ENCODE results near the gene FHAD1.

FHAD1 gene

DNA sequence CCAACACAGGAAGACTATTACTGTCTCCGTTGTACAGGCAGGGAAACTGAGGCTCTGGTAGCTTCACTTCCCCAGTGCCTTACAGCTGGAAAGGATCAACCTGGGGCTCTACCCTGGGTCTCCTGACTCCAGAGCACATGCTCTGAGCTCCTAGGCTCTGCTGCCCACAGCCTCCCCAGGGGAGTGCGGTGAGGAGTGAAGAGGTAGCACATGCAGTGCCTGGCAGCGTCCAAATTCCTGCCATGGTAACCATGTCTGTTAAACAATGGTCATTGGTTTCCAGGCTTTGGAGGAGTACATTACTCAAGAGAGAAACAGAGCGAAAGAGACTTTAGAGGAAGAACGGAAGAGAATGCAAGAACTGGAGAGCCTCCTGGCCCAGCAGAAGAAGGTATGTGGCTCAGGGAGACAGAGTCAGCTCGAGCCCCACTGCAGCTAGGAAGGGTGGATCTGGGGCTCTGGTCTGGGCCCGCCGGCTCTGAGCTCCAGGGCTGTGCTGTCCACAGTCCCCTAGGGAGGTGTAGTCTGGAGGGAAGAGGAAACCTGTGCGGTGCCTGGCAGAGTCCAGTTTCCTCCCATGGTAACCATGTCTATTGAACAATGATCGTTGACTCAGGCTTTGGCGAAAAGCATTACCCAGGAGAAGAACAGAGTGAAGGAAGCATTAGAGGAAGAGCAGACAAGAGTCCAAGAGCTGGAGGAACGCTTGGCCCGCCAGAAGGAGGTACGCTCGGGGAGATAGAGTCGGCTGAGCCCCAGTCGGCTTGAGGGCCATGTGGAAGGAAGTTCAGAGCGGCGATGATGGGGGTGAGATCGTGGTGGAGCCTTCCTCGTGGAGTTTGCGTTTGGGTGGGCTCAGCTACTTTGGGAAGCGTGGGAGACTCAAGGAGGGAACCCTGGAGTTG, 98.0 kb downstream of the FHAD1 start:
- POLR2A ChIA-PET = no interaction called here
- TF ChIP-seq, protein P1, sequence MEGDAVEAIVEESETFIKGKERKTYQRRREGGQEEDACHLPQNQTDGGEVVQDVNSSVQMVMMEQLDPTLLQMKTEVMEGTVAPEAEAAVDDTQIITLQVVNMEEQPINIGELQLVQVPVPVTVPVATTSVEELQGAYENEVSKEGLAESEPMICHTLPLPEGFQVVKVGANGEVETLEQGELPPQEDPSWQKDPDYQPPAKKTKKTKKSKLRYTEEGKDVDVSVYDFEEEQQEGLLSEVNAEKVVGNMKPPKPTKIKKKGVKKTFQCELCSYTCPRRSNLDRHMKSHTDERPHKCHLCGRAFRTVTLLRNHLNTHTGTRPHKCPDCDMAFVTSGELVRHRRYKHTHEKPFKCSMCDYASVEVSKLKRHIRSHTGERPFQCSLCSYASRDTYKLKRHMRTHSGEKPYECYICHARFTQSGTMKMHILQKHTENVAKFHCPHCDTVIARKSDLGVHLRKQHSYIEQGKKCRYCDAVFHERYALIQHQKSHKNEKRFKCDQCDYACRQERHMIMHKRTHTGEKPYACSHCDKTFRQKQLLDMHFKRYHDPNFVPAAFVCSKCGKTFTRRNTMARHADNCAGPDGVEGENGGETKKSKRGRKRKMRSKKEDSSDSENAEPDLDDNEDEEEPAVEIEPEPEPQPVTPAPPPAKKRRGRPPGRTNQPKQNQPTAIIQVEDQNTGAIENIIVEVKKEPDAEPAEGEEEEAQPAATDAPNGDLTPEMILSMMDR (IDR thresholded peaks at IDR 0.05; ENCODE audit: control extremely low read depth, extremely low read depth, low read depth, missing control alignments) = no peak
- CTCF ChIA-PET = interaction anchor here (0.7 kb wide), 1 partner anchor 22 kb away, joined by 3 read pairs; no protein-coding TSS in a partner anchor
- no peak for DNase-seq (ENCODE audit: extremely low spot score)

DNA sequence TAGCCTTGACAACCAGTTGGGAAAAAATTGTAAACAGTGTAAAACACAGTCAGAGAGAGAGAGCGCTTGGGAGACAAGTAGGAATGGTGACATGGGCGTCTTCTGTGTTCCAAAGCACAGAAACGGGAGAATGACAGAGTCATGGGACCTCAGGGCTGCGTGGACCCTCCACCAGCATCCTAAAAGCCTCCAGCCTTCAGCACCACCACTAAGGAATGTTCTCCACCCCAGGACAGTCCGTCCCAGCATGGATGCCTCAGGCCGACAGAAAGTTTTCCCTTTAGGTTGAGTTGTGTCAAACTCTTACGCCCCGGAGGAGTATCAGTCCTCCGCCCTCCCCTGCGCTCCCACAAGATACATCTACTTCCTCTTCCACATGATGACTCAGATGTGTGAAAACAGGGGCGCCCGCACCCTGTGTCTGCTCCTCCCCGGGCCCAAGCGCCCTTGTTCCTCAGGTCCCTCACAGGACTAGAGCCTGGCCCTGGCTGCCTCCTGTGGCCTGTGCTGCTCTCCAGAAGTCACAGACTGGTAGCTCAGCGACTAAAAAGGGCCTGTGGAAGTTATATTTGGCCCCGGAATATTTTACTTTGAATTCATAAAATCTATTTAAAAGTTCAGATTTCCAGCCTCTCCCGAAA, 98.8 kb downstream of the FHAD1 start:
- ChIA-PET CTCF (no interaction called here), POLR2A (no interaction called here)
- peak; percentile 77 for DNase-seq (ENCODE audit: extremely low spot score)
- TF ChIP-seq, protein P1 (IDR thresholded peaks at IDR 0.05; ENCODE audit: control extremely low read depth, extremely low read depth, low read depth, missing control alignments) = no peak

DNA sequence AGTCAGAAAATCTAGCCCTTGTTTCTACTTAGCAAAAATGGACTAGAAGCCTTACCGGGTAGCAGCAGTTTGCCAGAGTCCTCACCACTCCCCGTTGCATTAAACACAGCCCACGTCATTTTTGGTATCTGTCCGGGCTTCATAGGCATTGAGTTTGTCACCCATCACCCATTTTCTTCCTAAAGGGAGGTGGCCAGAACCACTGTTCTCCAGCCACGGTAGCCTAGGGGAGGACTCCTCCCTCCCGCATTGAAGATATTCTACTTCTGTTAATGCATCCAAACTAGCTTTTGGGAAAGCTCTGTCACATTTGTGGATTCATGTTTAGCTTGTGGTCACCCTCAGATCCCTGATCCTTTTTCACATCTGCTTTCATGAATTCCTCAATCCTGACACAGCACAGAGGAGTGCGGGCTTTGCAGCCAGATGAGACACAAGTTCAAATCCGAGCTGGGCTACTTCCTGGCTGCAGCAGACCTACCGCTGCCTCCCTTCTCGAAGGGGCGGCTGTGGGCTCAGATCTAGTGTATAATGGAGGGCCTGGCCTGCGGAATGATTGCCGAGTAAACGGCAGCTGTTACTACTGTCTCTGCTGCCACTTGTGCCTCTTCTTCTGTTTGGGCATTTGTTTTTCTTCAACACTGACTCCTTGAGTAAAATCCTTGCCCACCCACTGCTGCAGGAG, 99.5 kb downstream of the FHAD1 start:
- ChIA-PET CTCF (no interaction called here), POLR2A (no interaction called here)
- TF ChIP-seq, protein P1 (IDR thresholded peaks at IDR 0.05; ENCODE audit: control extremely low read depth, extremely low read depth, low read depth, missing control alignments) = no peak
- DNase-seq (ENCODE audit: extremely low spot score) = no peak

DNA sequence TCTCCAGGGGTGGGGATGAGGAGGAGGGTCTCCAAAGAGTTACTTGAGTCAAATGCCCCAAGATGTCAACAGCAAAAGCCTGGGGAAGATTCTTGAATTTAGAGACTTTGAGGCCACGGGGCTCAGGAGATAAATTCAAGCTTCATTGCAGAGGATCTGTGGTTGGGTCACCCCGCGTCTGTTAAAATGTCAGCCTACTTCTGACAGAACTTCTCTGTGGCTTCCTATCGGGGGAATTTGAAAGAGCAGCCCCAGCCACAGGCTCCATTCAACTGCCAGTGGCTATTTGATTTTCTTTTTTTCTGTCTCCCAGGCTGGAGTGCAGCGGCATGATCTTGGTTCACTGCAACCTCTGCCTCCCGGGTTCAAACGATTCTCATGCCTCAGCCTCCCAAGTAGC, 100.2 kb downstream of the FHAD1 start:
- TF ChIP-seq, protein P1 (IDR thresholded peaks at IDR 0.05; ENCODE audit: control extremely low read depth, extremely low read depth, low read depth, missing control alignments) = no peak
- ChIA-PET POLR2A (no interaction called here), CTCF (no interaction called here)
- DNase-seq (ENCODE audit: extremely low spot score) = no peak

DNA sequence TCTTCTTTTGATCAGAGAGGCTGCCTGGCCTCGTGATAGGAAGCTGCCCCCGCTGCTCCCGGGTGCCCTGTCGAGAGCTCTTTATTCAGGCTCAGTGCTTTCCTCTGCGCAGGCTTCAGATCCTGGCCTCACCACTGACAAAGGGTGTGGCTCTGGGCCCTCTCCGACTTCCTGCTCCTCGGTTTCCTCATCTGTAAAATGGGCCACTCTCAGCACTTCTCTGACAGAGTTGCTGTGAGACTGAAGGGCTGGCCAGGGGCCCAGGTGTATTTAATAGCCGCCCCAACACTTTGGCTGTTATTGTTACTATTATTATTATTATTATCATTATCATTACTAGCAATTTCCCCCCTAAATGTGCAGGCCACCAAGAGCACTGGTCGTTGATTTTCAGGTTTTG, 101.6 kb downstream of the FHAD1 start:
- POLR2A ChIA-PET = no interaction called here
- CTCF ChIA-PET = no interaction called here
- TF ChIP-seq, protein P1 (IDR thresholded peaks at IDR 0.05; ENCODE audit: control extremely low read depth, extremely low read depth, low read depth, missing control alignments) = no peak
- no peak for DNase-seq (ENCODE audit: extremely low spot score)

DNA sequence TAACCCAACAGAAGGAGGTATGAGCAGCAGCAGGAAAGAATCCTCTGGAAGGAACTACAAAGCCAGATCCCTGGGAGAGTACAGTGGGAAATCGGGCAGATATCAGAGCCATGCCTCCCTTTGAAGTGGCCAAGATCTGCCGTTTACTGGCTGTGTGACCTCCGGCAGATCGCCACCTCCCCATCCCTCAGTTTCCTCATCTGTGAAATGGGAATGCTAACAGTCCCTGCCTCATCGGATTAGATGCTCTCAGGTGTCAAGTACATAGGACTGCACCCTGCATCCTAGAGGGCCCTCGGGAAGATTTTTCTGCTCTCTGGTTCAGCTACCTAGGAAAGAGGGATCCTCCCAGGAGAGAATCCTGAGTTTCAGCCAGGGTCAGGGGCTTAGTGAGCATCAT, 102.1 kb downstream of the FHAD1 start:
- POLR2A ChIA-PET = no interaction called here
- no peak for DNase-seq (ENCODE audit: extremely low spot score)
- TF ChIP-seq, protein P1 (IDR thresholded peaks at IDR 0.05; ENCODE audit: control extremely low read depth, extremely low read depth, low read depth, missing control alignments) = no peak
- CTCF ChIA-PET = no interaction called here

Data from GM10248 (cell line).